Right ventricle myocardium inferior (tissue), 1 donor: ENCODE measurements around the gene RNF44. TPM values are rescaled to one million over a fixed set of nuclear protein-coding genes. Genes with fewer than 3 reads are reported as not detected.

ENCODE experiments used
- ATAC-seq: fragments of 200-7000 bp; cut with Tn5 transposase; one replicate; pipeline ENCODE4 v1.9.1; 2020; ENCODE audit warnings: mild to moderate bottlenecking, moderate library complexity
- DNase-seq: peaks from one replicate; pipeline ENCODE4 v3.0.0; 2021; ENCODE audit errors: missing footprints
- intact Hi-C: fragments of 100-400 bp; cut with DNase I; formaldehyde crosslinking; loops from one replicate; pipeline ENCODE4 v1.11.0; 2022
- total RNA-seq: library from RNA; stranded (reverse); fragmentation: NEBNext Ultra II Directional; extraction: Animal tissue kit (Norgen Biotek cat#: 25700); gene quantifications from one replicate; pipeline ENCODE4 v1.2.1, GENCODE V29; 2021
- donor health status: DM: no; HTN: yes; CAD: no; lungs with severe emphysema.

Gene RNF44
- total RNA-seq, 1 donor from 2014 or later = 25.5 TPM

- ATAC-seq (peak; percentile 63), DNase-seq (peak; percentile 72)
- intact Hi-C loops = no loop called here
These were observed 8.9 kb downstream of the RNF44 start for GRCh38 chr5:176528301-176528700.

GRCh38 chr5:176527246-176528222 lies 9.7 kb downstream of the RNF44 start:
- intact Hi-C loops = no loop called here
- DNase-seq (peak; percentile 60), ATAC-seq (peak; percentile 14)

- no peak for DNase-seq
- ATAC-seq = no peak
- intact Hi-C loops = no loop called here
These were observed 10.7 kb downstream of the RNF44 start for GRCh38 chr5:176526462-176526861.

GRCh38 chr5:176525677-176526076 lies 11.5 kb downstream of the RNF44 start:
- intact Hi-C loops = no loop called here
- ATAC-seq = no peak
- no peak for DNase-seq

GRCh38 chr5:176524987-176525386 lies 12.2 kb downstream of the RNF44 start:
- ATAC-seq (no peak), DNase-seq (no peak)
- intact Hi-C loops = no loop called here

- DNase-seq (no peak), ATAC-seq (no peak)
- intact Hi-C loops = no loop called here
These were observed 13.1 kb downstream of the RNF44 start for GRCh38 chr5:176524138-176524537.

GRCh38 chr5:176521699-176522263 lies 15.4 kb downstream of the RNF44 start:
- ATAC-seq = no peak
- DNase-seq = peak; percentile 64
- intact Hi-C loops = no loop called here

- intact Hi-C loops = no loop called here
- ATAC-seq (no peak), DNase-seq (no peak)
These were observed 15.9 kb downstream of the RNF44 start for GRCh38 chr5:176521286-176521685.

GRCh38 chr5:176519810-176520720 lies 17.1 kb downstream of the RNF44 start:
- ATAC-seq (no peak), DNase-seq (no peak)
- intact Hi-C loops = no loop called here

- ATAC-seq (no peak), DNase-seq (no peak)
- intact Hi-C loops = no loop called here
These were observed 20.0 kb downstream of the RNF44 start for GRCh38 chr5:176517053-176517661.

GRCh38 chr5:176515396-176515795 lies 21.8 kb downstream of the RNF44 start:
- intact Hi-C loops = no loop called here
- ATAC-seq = no peak

GRCh38 chr5:176514244-176514950 lies 22.8 kb downstream of the RNF44 start:
- no peak for DNase-seq
- ATAC-seq = no peak
- intact Hi-C loops = no loop called here

More at GRCh38 chr5:176515396-176515795, 21.8 kb downstream of the RNF44 start:
- no peak for DNase-seq

GRCh38 chr5:176513788-176514187 lies 23.4 kb downstream of the RNF44 start:
- intact Hi-C loops = no loop called here
- ATAC-seq = no peak
- no peak for DNase-seq

GRCh38 chr5:176508603-176509002 lies 28.6 kb downstream of the RNF44 start:
- DNase-seq = no peak
- ATAC-seq = no peak
- intact Hi-C loops = no loop called here

- ATAC-seq (no peak), DNase-seq (no peak)
- intact Hi-C loops = no loop called here
These were observed 29.3 kb downstream of the RNF44 start for GRCh38 chr5:176507911-176508310.

GRCh38 chr5:176503496-176503895 lies 33.7 kb downstream of the RNF44 start:
- no peak for ATAC-seq
- intact Hi-C loops = no loop called here

GRCh38 chr5:176501333-176501732 lies 35.9 kb downstream of the RNF44 start:
- no peak for DNase-seq
- no peak for ATAC-seq
- intact Hi-C loops = no loop called here

More at GRCh38 chr5:176503496-176503895, 33.7 kb downstream of the RNF44 start:
- DNase-seq = no peak

- ATAC-seq = no peak
- DNase-seq = no peak
- intact Hi-C loops = no loop called here
These were observed 36.7 kb downstream of the RNF44 start for GRCh38 chr5:176500511-176500910.
